ENCODE results near the gene JADE2. TPM values are rescaled to one million over a fixed set of nuclear protein-coding genes. Genes with fewer than 3 reads are reported as not detected.

The JADE2 gene
- total RNA-seq, 1 donor from 2014 or later, result 17.5 TPM

Other genes with a start within 250 kb of the JADE2 start
- gene CDKL3, start 158.5 kb upstream of the JADE2 start, total RNA-seq, result 0.44 and 0.79 TPM in 2 replicates
- 14.6 and 20.2 TPM in 2 replicates for gene UBE2B, start 154.1 kb upstream of the JADE2 start, total RNA-seq
- gene CDKN2AIPNL, start 113.8 kb upstream of the JADE2 start, total RNA-seq, result 45.8 and 52.0 TPM in 2 replicates
- 16.3 and 25.8 TPM in 2 replicates for gene SAR1B, start 107.2 kb downstream of the JADE2 start, total RNA-seq
- 10.9 and 15.1 TPM in 2 replicates for gene SEC24A, start 123.1 kb downstream of the JADE2 start, total RNA-seq
- gene CAMLG, start 212.9 kb downstream of the JADE2 start, total RNA-seq, result 26.8 and 32.5 TPM in 2 replicates
- gene DDX46, start 233.1 kb downstream of the JADE2 start, total RNA-seq, result 12.6 and 14.7 TPM in 2 replicates

Data from lung microvascular endothelial cell (primary cell).